PC-9 (cell line): ENCODE measurements around the gene ZDBF2. TPM values are rescaled to one million over a fixed set of nuclear protein-coding genes. Genes with fewer than 3 reads are reported as not detected.
"Not testable (repeated sequence)": the region's sequence is repeated elsewhere in the genome, so short reads cannot be mapped to it uniquely, and the experiment has no call there.

Source experiments
- BruUV-seq: library from RNA; stranded (reverse); fragments of 400-500 nt; replicated peaks from 2 replicates; lab custom pipeline; 2021; lab: Mats Ljungman, UMichigan
- CTCF ChIA-PET: fragments of 300-600 bp; sonication (Branson Sonifier 250); formaldehyde crosslinking; loops from one replicate; lab custom pipeline; 2022; ENCODE audit warnings: antibody characterized with exemption; lab: Charles Lee
- POLR2A ChIA-PET: fragments of 300-600 bp; sonication (Branson Sonifier 250); formaldehyde crosslinking; loops from one replicate; lab custom pipeline; 2022; ENCODE audit warnings: antibody characterized with exemption; ENCODE audit not compliant: unreplicated experiment; lab: Charles Lee
- DNase-seq, 2 experiments: peaks; one replicate each; pipeline versions ENCODE4 v3.0.0 to v3.0.0-alpha.2; 2015 to 2022; ENCODE audit warnings: mixed read lengths in 1 of 2
- H2AFZ ChIP-seq: fragments of 200-600 bp; sonication (generic); 2 replicates; pipeline ENCODE4 v1.8.1; 2017; ENCODE audit warnings: antibody characterized with exemption
- H3F3A ChIP-seq: fragments of 200-600 bp; sonication (generic); 2 replicates; pipeline ENCODE4 v1.8.1; 2017; ENCODE audit warnings: antibody characterized with exemption, mild to moderate bottlenecking, low read depth; ENCODE audit not compliant: insufficient read depth
- H3K27ac ChIP-seq: fragments of 200-600 bp; sonication (generic); 2 replicates; pipeline ENCODE4 v1.6.1; 2016; ENCODE audit warnings: mixed run types
- H3K27me3 ChIP-seq: fragments of 200-600 bp; sonication (generic); 2 replicates; pipeline ENCODE4 v1.6.1; 2016; ENCODE audit warnings: low read depth, mixed run types; ENCODE audit not compliant: insufficient read depth
- H3K36me3 ChIP-seq: fragments of 200-600 bp; sonication (generic); 2 replicates; pipeline ENCODE4 v1.6.1; 2016; ENCODE audit warnings: low read depth, mixed run types
- H3K4me1 ChIP-seq: fragments of 200-600 bp; sonication (generic); replicated peaks from 2 replicates; pipeline ENCODE4 v1.6.1; 2016; ENCODE audit warnings: mixed run types; ENCODE audit not compliant: insufficient read depth
- H3K4me2 ChIP-seq: fragments of 200-600 bp; sonication (generic); 2 replicates; pipeline ENCODE4 v1.6.1; 2017; ENCODE audit warnings: mixed run types
- H3K4me3 ChIP-seq: fragments of 200-600 bp; sonication (generic); 2 replicates; pipeline ENCODE4 v1.6.1; 2016; ENCODE audit warnings: mixed run types
- H3K79me2 ChIP-seq: fragments of 200-600 bp; sonication (generic); 2 replicates; pipeline ENCODE4 v1.6.1; 2017; ENCODE audit warnings: low read depth, mixed run types
- H3K9me2 ChIP-seq: fragments of 200-600 bp; sonication (generic); 2 replicates; pipeline ENCODE4 v1.8.1; 2017; ENCODE audit warnings: mild to moderate bottlenecking; ENCODE audit not compliant: insufficient read depth
- H3K9me3 ChIP-seq: fragments of 200-600 bp; sonication (generic); 2 replicates; pipeline ENCODE4 v1.8.1; 2016; ENCODE audit warnings: low read depth; ENCODE audit not compliant: insufficient read depth
- H4K20me1 ChIP-seq: fragments of 200-600 bp; sonication (generic); 2 replicates; pipeline ENCODE4 v1.8.1; 2017; ENCODE audit not compliant: insufficient read depth
- EZH2 ChIP-seq: fragments of 200-600 bp; sonication (generic); IDR thresholded peaks from 2 replicates; pipeline ENCODE4 v1.8.0; 2017; ENCODE audit warnings: antibody characterized with exemption, low read depth
- intact Hi-C: fragments of 100-400 bp; cut with micrococcal nuclease; formaldehyde crosslinking; loops from one replicate; pipeline ENCODE4 v1.10.0; 2022; ENCODE audit not compliant: unreplicated experiment
- total RNA-seq: library from RNA; stranded (reverse); gene quantifications from 2 replicates; pipeline ENCODE4 v1.2.3, GENCODE V29; 2021
- TF ChIP-seq, protein P1 (sequence below): fragments of 200-600 bp; sonication (generic); conservative IDR thresholded peaks from 2 replicates; pipeline ENCODE4 v1.6.1; 2017; ENCODE audit warnings: mixed run types, antibody characterized with exemption, mild to moderate bottlenecking, moderate library complexity

The ZDBF2 gene
- total RNA-seq, 1 experiment from 2014 or later, result 21.5 TPM

DNA sequence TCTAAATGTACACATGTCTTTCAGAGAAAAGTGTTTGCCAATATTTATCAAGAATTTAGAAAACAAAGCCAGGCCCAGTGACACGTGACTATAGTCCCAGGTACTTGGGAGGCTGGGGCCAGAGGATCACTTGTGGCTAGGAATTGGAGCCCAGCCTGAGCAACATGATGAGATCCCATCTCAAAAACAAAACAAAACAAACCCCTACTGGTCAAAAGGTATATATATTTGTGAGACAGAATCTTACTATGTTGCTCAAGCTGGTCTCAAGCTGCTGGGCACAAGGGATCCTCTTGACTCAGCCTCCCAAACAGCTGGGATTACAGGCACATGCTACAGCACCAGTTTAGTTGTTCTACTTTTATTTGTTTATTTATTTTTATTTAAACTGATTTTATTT lies 79.2 kb downstream of the ZDBF2 start:
- no peak for TF ChIP-seq EZH2
- TF ChIP-seq, protein P1, sequence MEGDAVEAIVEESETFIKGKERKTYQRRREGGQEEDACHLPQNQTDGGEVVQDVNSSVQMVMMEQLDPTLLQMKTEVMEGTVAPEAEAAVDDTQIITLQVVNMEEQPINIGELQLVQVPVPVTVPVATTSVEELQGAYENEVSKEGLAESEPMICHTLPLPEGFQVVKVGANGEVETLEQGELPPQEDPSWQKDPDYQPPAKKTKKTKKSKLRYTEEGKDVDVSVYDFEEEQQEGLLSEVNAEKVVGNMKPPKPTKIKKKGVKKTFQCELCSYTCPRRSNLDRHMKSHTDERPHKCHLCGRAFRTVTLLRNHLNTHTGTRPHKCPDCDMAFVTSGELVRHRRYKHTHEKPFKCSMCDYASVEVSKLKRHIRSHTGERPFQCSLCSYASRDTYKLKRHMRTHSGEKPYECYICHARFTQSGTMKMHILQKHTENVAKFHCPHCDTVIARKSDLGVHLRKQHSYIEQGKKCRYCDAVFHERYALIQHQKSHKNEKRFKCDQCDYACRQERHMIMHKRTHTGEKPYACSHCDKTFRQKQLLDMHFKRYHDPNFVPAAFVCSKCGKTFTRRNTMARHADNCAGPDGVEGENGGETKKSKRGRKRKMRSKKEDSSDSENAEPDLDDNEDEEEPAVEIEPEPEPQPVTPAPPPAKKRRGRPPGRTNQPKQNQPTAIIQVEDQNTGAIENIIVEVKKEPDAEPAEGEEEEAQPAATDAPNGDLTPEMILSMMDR, result no peak
- ChIA-PET POLR2A (no interaction called here), CTCF (no interaction called here)
- no peak overlapping the region for H3K4me3 ChIP-seq
- H2AFZ ChIP-seq, result no peak overlapping the region
- no TSS peak for BruUV-seq
- no peak for DNase-seq
- no peaks in the 10 kb centered on the region for H3K27me3 ChIP-seq
- H3K9me3 ChIP-seq, result no peaks in the 10 kb centered on the region
- H4K20me1 ChIP-seq, result no peaks in the 10 kb centered on the region
- H3K4me2 ChIP-seq, result no peak overlapping the region
- no peaks in the 10 kb centered on the region for H3K36me3 ChIP-seq
- no peaks in the 10 kb centered on the region for H3F3A ChIP-seq
- intact Hi-C loops, result no loop called here
- no peak overlapping the region for H3K27ac ChIP-seq
- no peaks in the 10 kb centered on the region for H3K9me2 ChIP-seq
- no peaks in the 10 kb centered on the region for H3K79me2 ChIP-seq
- H3K4me1 ChIP-seq, result no peaks in the 10 kb centered on the region

DNA sequence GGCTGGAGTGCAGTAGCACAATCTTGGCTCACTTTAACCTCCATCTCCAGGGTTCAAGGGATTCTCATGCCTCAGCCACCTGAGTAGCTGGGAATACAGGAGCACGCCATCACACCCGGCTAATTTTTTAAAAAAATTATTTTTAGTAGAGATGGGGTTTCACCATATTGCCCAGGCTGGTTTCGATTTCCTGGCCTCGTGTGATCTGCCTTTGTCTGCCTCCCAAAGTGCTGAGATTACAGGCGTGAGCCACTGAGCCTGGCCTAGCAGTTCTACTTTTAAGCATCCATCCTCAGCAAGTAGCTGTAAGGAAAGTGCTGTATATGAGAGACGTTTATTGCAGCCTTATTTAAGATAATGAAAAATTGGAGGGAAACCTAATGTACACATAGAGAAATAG lies 79.7 kb downstream of the ZDBF2 start:
- no peak overlapping the region for H3K4me2 ChIP-seq
- H4K20me1 ChIP-seq, result no peaks in the 10 kb centered on the region
- CTCF ChIA-PET, result no interaction called here
- H3K9me2 ChIP-seq, result no peaks in the 10 kb centered on the region
- H3F3A ChIP-seq, result no peaks in the 10 kb centered on the region
- no peaks in the 10 kb centered on the region for H3K4me1 ChIP-seq
- no peak overlapping the region for H3K27ac ChIP-seq
- intact Hi-C loops, result no loop called here
- no peak overlapping the region for H2AFZ ChIP-seq
- TF ChIP-seq EZH2, result no peak
- TF ChIP-seq, protein P1, result no peak
- H3K4me3 ChIP-seq, result no peak overlapping the region
- H3K9me3 ChIP-seq, result no peaks in the 10 kb centered on the region
- POLR2A ChIA-PET, result no interaction called here
- DNase-seq, result no peak
- no peaks in the 10 kb centered on the region for H3K79me2 ChIP-seq
- BruUV-seq, result no TSS peak
- no peaks in the 10 kb centered on the region for H3K27me3 ChIP-seq
- H3K36me3 ChIP-seq, result no peaks in the 10 kb centered on the region

DNA sequence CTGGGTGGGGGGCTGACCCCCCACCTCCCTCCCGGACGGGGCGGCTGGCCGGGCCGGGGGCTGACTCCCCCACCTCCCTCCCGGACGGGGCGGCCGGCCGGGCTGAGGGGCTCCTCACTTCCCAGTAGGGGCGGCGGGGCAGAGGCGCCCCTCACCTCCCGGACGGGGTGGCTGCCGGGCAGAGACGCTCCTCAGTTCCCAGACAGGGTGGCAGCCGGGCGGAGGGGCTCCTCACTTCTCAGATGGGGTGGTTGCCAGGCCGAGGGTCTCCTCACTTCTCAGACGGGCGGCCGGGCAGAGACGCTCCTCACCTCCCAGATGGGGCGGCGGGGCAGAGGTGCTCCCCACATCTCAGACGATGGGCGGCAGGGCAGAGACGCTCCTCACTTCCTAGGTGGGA lies 82.4 kb downstream of the ZDBF2 start:
- DNase-seq, BruUV-seq, H3K4me3 ChIP-seq, H3F3A ChIP-seq, H3K4me1 ChIP-seq, POLR2A ChIA-PET, H3K79me2 ChIP-seq, H3K9me3 ChIP-seq, CTCF ChIA-PET, H3K36me3 ChIP-seq, H3K27ac ChIP-seq, H3K4me2 ChIP-seq, H3K9me2 ChIP-seq, H4K20me1 ChIP-seq, H3K27me3 ChIP-seq, intact Hi-C loops, H2AFZ ChIP-seq: not testable (repeated sequence)

DNA sequence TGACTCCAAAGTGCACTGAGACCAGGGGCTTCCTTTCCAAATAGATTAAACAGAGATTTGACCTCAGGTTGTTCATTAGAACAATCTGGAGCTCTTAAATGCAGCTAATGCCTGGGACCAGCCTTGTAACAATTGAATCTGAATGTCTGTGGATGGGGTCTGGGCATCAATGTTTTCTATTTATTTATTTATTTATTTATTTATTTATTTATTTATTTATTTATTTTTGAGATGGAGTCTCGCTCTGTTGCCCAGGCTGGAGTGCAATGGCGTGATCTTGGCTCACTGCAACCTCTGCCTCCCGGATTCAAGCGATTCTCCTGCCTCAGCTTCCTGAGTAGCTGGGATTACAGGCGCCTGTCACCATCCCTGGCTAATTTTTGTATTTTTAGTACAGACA lies 86.4 kb downstream of the ZDBF2 start:
- POLR2A ChIA-PET, H3K27me3 ChIP-seq, H3K4me2 ChIP-seq, H3K4me3 ChIP-seq, H3K79me2 ChIP-seq, H3K9me3 ChIP-seq, H3K36me3 ChIP-seq, CTCF ChIA-PET, H3K9me2 ChIP-seq, H2AFZ ChIP-seq, DNase-seq, H3K4me1 ChIP-seq, H4K20me1 ChIP-seq, H3F3A ChIP-seq, H3K27ac ChIP-seq, BruUV-seq, intact Hi-C loops: not testable (repeated sequence)
